GM12874 (cell line): ENCODE results near the gene TFDP3.

Experiments used
- CTCF ChIP-seq: IDR thresholded peaks from 2 replicates; pipeline ENCODE4 v1.5.1; 2011; ENCODE audit warnings: low read depth, mild to moderate bottlenecking, control low read depth, low read length, moderate library complexity; ENCODE audit not compliant: insufficient read depth

The TFDP3 gene

GRCh38 chrX:133215017-133215416 lies 3.1 kb downstream of the TFDP3 start:
- TF ChIP-seq CTCF, result no peak

GRCh38 chrX:133214301-133214700 lies 3.9 kb downstream of the TFDP3 start:
- no peak for TF ChIP-seq CTCF

- TF ChIP-seq CTCF, result no peak
These were observed 5.0 kb downstream of the TFDP3 start for GRCh38 chrX:133213117-133213516.

GRCh38 chrX:133207751-133208150 lies 10.4 kb downstream of the TFDP3 start:
- TF ChIP-seq CTCF, result no peak

GRCh38 chrX:133191739-133192039 lies 26.5 kb downstream of the TFDP3 start:
- TF ChIP-seq CTCF, result no peak

- TF ChIP-seq CTCF, result no peak
These were observed 27.0 kb downstream of the TFDP3 start for GRCh38 chrX:133190877-133191738.

- no peak for TF ChIP-seq CTCF
These were observed 29.0 kb downstream of the TFDP3 start for GRCh38 chrX:133189195-133189594.
